Tibial artery (tissue), 4 donors: ENCODE data around the gene MYO19.

Experiments
- DNase-seq, 2 donors: peaks; one replicate each; pipeline ENCODE4 v3.0.0-alpha.2; 2019
- H3K27ac ChIP-seq, 2 donors: fragments of 200-600 bp; sonication (generic) in 1 of 2; 1 replicate in 1 of 2; 2 replicates in 1 of 2; pipeline ENCODE4 v1.5.1; 2018 to 2019; ENCODE audit warnings: mild to moderate bottlenecking in 1 of 2
- H3K27me3 ChIP-seq, 2 donors: fragments of 200-600 bp; sonication (generic) in 1 of 2; one replicate each; pipeline versions ENCODE4 v1.5.1 to v1.6.0; 2016 to 2019
- H3K36me3 ChIP-seq, 3 donors: fragments of 200-600 bp; sonication (generic) in 2 of 3; one replicate each; pipeline ENCODE4 v1.5.1; 2016 to 2019; ENCODE audit warnings: mild to moderate bottlenecking in 2 of 3
- H3K4me1 ChIP-seq, 4 donors: fragments of 200-600 bp; sonication (generic) in 2 of 4; 1 replicate in 3 of 4; 2 replicates in 1 of 4; pipeline ENCODE4 v1.5.1; 2016 to 2019
- H3K4me3 ChIP-seq, 2 donors: fragments of 200-600 bp; sonication (generic) in 1 of 2; 1 replicate in 1 of 2; 2 replicates in 1 of 2; pipeline ENCODE4 v1.5.1; 2018 to 2019; ENCODE audit warnings: mild to moderate bottlenecking in 2 of 2
- H3K9me3 ChIP-seq, 3 donors: fragments of 200-600 bp; sonication (generic) in 1 of 3; one replicate each; pipeline ENCODE4 v1.5.1; 2016 to 2019
- CTCF ChIP-seq, 2 experiments: fragments of 200-600 bp in 1 of 2; fragments of 450-650 bp in 1 of 2; IDR thresholded peaks; one replicate each; pipeline ENCODE4 v1.5.1; 2017 to 2019; ENCODE audit warnings: antibody characterized with exemption in 2 of 2, mild to moderate bottlenecking in 1 of 2, moderate library complexity in 1 of 2
- intact Hi-C: fragments of 100-400 bp; cut with DNase I; formaldehyde crosslinking; loops from one replicate; pipeline ENCODE4 v1.15.0; 2023; ENCODE audit warnings: low total_unique reads

The MYO19 gene

GRCh38 chr17:36504156-36504545 is 30.5 kb downstream of the MYO19 start:
- Histone ChIP-seq H3K4me1 (no peaks in the 10 kb centered on the region), H3K4me3 (no peak overlapping the region), H3K36me3 (peaks cover 18 to 83% (median 62%) of the 10 kb centered on the region in 3 donors), H3K27me3 (no peaks in the 10 kb centered on the region), H3K9me3 (no peaks in the 10 kb centered on the region), H3K27ac (no peak overlapping the region)
- intact Hi-C loops, result no loop called here
- no peak for DNase-seq
- TF ChIP-seq CTCF (IDR thresholded peaks at IDR 0.05), result no peak

GRCh38 chr17:36503456-36504155 is 31.1 kb downstream of the MYO19 start:
- H3K9me3 ChIP-seq, result no peaks in the 10 kb centered on the region
- intact Hi-C loops, result no loop called here
- peaks cover 18 to 83% (median 67%) of the 10 kb centered on the region in 3 donors for H3K36me3 ChIP-seq
- no peaks in the 10 kb centered on the region for H3K27me3 ChIP-seq
- H3K4me1 ChIP-seq, result no peaks in the 10 kb centered on the region
- peak in 1 of 2 donors; percentile 42 for DNase-seq
- no peak for TF ChIP-seq CTCF (IDR thresholded peaks at IDR 0.05)
- H3K4me3 ChIP-seq, result no peak overlapping the region
- H3K27ac ChIP-seq, result no peak overlapping the region

- H3K27me3 ChIP-seq, result no peaks in the 10 kb centered on the region
- H3K27ac ChIP-seq, result no peak overlapping the region
- no peaks in the 10 kb centered on the region for H3K4me1 ChIP-seq
- TF ChIP-seq CTCF (IDR thresholded peaks at IDR 0.05), result no peak
- peaks cover 26 to 83% (median 68%) of the 10 kb centered on the region in 3 donors for H3K36me3 ChIP-seq
- H3K4me3 ChIP-seq, result no peak overlapping the region
- intact Hi-C loops, result no loop called here
- DNase-seq, result peak in 1 of 2 donors; percentile 32
- H3K9me3 ChIP-seq, result no peaks in the 10 kb centered on the region
Measured at GRCh38 chr17:36501963-36502362, 32.7 kb downstream of the MYO19 start.

- DNase-seq, result no peak
- Histone ChIP-seq H3K36me3 (peaks cover 30 to 83% (median 66%) of the 10 kb centered on the region in 3 donors), H3K9me3 (no peaks in the 10 kb centered on the region)
Measured at GRCh38 chr17:36501351-36501750, 33.3 kb downstream of the MYO19 start.

GRCh38 chr17:36500745-36501225 is 33.9 kb downstream of the MYO19 start:
- intact Hi-C loops, result no loop called here
- H3K4me1 ChIP-seq, result no peaks in the 10 kb centered on the region
- H3K27ac ChIP-seq, result no peak overlapping the region
- DNase-seq, result peak in 1 of 2 donors; percentile 41
- H3K36me3 ChIP-seq, result peaks cover 32 to 83% (median 66%) of the 10 kb centered on the region in 3 donors
- H3K4me3 ChIP-seq, result no peak overlapping the region
- H3K27me3 ChIP-seq, result no peaks in the 10 kb centered on the region
- H3K9me3 ChIP-seq, result no peaks in the 10 kb centered on the region
- TF ChIP-seq CTCF (IDR thresholded peaks at IDR 0.05), result no peak

More at GRCh38 chr17:36501351-36501750, 33.3 kb downstream of the MYO19 start:
- no peak overlapping the region for H3K27ac ChIP-seq
- intact Hi-C loops, result no loop called here
- H3K4me1 ChIP-seq, result no peaks in the 10 kb centered on the region
- no peak for TF ChIP-seq CTCF (IDR thresholded peaks at IDR 0.05)
- H3K4me3 ChIP-seq, result no peak overlapping the region
- no peaks in the 10 kb centered on the region for H3K27me3 ChIP-seq
